NB4 (cell line): ENCODE measurements around the gene SEMA3G.

Experiments
- DNase-seq: peaks from one replicate; pipeline ENCODE4 v3.0.0; 2010; ENCODE audit warnings: low read depth
- H3K4me3 ChIP-seq: one replicate; pipeline ENCODE4 v1.5.1; 2011; ENCODE audit warnings: mild to moderate bottlenecking, low read depth, low read length, moderate library complexity
- MYC ChIP-seq: IDR thresholded peaks from 2 replicates; pipeline ENCODE4 v1.6.1; 2011; ENCODE audit warnings: low read depth, low read length
- POLR2A ChIP-seq: IDR thresholded peaks from 2 replicates; pipeline ENCODE4 v1.6.1; 2011; ENCODE audit warnings: mild to moderate bottlenecking; ENCODE audit not compliant: insufficient read length; ENCODE audit errors: extremely low read depth
- TF ChIP-seq, protein P1 (sequence below): IDR thresholded peaks from 2 replicates; pipeline ENCODE4 v1.6.1; 2011; ENCODE audit warnings: low read depth, low read length
- TF ChIP-seq, protein P2 (sequence below): IDR thresholded peaks from one replicate; pipeline ENCODE4 v1.5.1; 2012; ENCODE audit warnings: low read depth, low read length

Gene SEMA3G

DNA sequence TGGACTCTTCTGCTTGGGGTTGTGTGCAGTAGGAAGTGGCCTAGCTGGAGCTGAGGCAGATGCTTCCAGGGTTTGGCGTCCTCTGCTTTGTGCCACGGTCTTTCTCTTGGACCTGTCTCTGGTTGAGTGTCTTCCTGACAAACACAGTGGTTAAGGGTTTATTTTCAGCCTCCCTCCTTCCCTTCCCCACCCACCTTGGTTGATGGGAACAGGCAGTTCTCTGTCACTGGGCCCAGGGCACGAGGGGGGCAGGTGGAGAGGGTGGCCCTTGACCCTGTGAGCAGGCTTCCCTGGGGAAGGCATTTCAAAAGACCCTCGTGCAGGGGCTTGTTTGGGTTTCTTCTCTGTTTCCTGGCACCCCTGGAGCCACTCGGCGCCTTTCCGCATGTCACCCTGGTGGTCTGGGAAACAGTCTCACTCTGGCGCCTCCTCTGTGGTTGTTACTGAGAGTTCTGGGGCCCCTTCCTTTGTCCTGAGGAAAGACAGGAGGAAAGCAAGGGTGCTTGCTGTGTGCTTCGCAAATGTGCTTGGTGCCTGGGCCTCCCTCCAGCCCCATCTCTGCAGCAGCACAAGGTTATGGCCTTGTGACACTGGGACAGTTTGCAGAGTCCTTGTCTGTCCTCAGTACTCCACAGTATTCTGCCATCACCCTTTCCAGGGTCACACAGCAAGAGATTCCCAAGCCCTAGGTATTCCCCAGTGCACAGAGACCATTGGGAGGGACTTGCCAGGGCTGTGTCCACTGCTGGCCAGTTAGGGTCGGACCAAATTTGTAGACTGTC is 40.0 kb upstream of the SEMA3G start:
- no peak overlapping the region for H3K4me3 ChIP-seq
- TF ChIP-seq, protein P1, sequence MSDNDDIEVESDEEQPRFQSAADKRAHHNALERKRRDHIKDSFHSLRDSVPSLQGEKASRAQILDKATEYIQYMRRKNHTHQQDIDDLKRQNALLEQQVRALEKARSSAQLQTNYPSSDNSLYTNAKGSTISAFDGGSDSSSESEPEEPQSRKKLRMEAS, result no peak
- TF ChIP-seq, protein P2, sequence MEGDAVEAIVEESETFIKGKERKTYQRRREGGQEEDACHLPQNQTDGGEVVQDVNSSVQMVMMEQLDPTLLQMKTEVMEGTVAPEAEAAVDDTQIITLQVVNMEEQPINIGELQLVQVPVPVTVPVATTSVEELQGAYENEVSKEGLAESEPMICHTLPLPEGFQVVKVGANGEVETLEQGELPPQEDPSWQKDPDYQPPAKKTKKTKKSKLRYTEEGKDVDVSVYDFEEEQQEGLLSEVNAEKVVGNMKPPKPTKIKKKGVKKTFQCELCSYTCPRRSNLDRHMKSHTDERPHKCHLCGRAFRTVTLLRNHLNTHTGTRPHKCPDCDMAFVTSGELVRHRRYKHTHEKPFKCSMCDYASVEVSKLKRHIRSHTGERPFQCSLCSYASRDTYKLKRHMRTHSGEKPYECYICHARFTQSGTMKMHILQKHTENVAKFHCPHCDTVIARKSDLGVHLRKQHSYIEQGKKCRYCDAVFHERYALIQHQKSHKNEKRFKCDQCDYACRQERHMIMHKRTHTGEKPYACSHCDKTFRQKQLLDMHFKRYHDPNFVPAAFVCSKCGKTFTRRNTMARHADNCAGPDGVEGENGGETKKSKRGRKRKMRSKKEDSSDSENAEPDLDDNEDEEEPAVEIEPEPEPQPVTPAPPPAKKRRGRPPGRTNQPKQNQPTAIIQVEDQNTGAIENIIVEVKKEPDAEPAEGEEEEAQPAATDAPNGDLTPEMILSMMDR, result no peak
- no peak for TF ChIP-seq POLR2A
- TF ChIP-seq MYC, result no peak
- DNase-seq, result no peak

DNA sequence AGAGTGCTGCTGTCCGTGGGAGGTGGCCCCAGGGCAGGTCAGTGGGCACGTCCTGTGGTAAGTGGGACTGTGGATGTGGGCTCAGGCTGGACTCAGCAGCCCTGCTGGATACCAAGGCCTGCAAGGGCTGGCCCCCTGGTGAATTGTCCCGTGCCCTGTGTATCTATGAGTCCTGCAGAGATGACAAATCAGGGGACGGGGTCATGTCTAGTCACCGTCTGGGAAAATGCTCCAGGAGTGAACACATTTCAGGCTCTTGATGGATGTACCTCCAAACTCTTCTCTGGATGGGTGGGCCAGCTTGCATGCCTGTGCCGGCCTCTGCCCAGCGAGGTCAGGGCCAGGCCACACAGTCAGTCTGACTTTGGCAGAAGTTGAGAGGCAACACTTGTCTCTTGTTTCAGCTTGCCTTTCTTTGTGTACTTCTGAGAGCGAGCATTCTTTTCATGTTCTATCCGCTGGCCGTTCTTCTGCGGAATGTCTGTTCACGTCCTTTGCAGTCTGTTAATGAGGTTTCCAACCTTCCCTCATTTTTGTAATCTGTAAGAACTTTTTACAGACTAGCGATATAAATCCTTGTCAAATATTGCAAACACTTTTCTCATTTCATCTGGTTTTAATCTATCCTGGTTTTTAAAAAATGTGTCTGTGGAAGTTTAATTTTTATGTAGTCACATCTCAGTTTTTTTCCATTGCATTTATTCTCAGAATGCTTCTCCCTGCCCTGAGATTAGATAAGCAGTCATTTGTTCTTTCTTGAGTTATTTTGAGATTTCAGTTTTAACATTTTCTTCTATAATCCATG is 38.9 kb upstream of the SEMA3G start:
- TF ChIP-seq, protein P1, result no peak
- TF ChIP-seq MYC (no peak), POLR2A (no peak)
- TF ChIP-seq, protein P2, result no peak
- no peak for DNase-seq
- no peak overlapping the region for H3K4me3 ChIP-seq

DNA sequence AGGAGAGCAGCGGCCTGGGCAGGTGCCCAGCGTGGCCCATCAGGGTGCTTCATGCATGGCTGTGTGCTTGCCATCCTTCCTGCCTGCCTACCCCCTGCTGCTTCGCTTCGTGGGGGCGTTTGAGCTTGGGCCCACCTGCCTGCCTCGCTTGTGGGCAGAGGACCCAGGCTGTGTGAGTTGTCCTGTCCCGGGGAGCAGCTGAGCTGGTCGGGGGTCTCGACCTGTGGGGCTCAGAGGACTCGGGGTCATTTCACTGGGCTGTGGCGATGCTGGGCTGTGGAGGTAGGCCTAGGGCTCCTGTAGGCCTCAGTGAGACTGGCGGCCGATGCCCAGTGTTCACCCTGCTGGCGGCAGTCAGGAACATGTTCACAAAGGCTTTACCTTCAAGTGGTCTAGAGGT is 38.2 kb upstream of the SEMA3G start:
- H3K4me3 ChIP-seq, result no peak overlapping the region
- DNase-seq, result no peak
- no peak for TF ChIP-seq MYC
- TF ChIP-seq, protein P2, result no peak
- TF ChIP-seq POLR2A, result no peak
- TF ChIP-seq, protein P1, result no peak

DNA sequence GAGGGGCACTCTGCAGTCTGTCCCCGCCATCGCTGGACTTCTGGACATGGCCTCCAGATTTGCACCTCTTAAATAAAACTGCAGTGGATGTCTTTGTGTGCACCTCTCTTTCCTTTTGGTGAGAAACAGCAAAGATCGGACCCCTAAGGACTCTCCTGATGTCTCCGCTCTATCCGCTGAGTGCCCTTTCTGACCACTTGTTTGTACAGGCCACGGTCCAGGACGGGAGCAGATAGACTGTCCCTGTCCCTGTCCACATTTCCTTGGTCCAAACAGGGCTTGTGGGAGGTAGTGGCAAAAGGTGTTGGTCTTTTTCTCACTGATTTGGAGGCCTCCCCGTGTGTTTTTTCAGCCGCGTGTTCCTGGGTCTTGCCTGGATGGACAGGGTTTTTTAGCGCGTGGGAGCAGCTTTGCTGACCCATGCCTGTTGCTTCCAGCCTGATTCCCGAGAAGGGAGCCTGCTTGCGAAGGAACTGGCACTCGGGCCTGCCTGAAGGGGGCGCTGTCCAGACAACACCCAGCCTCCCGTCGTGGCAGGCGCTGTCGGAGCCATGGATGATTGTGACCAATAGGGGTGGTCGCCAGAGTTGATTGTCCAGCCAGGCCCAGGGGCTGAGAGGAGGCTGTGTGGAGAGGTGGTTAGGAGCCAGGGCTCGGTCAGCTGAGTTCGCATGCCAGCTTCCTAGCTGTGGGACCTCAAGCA is 37.1 kb upstream of the SEMA3G start:
- H3K4me3 ChIP-seq, result no peak overlapping the region
- TF ChIP-seq, protein P2, result peak; percentile 48
- TF ChIP-seq, protein P1, result no peak
- TF ChIP-seq POLR2A (no peak), MYC (no peak)
- DNase-seq, result peak; percentile 45

DNA sequence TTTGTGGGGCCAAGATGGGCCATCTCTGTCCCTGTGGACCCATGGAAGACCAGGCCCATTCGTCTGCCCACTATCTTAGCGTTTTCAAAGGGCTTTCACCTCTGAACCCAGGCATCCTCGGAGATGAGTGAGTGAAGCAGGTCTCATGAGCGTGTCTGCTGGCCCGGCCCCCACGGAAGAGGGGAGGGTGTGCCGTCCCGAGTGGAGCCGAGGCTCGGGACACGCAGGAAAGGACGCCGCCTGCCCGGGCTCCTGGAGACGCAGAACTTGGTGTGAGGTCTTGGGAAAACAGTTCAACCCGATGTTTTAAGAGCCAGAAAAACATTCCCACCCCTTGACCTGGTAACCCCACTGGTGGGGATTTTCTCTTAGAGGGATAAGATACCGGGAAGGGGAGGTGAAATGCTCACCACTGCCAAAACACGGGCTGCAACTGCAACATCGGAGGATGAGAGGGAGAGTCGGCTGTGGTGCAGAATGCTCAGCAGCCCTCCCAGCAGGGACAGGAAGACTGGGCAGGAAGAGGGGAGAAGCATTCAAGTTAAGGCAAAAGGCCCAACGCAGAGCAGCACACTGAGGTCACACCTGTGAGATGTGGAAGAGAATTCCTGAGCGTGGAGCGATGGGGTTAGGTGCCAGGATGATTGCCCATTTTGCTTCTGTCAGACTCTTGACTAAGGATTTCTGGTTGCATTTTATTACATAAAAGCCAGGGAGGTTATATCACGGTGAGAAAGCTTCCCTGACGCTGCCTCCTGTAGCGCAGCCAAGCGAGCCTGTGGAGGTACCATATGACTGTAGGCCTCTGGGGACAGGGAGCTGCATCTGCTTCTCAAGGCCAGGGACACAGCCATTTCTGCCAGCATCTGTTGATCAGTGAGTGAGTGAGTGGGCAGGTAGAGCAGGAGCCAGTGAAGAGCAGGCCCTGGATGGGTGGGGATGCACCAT is 36.1 kb upstream of the SEMA3G start:
- TF ChIP-seq, protein P1, result no peak
- TF ChIP-seq, protein P2, result no peak
- TF ChIP-seq MYC (no peak), POLR2A (no peak)
- H3K4me3 ChIP-seq, result no peak overlapping the region
- no peak for DNase-seq
